H9 (cell line): ENCODE results near the gene EGLN1. TPM values are rescaled to one million over a fixed set of nuclear protein-coding genes. Genes with fewer than 3 reads are reported as not detected.

Experiments used
- DNase-seq: peaks from one replicate; pipeline ENCODE4 v3.0.0-alpha.2; 2017
- H2AFZ ChIP-seq: one replicate; pipeline ENCODE4 v1.6.1; 2013; ENCODE audit warnings: mild to moderate bottlenecking, low read length, control low read depth, moderate library complexity
- H2AK5ac ChIP-seq: 2 replicates; pipeline ENCODE4 v1.6.1; 2013; ENCODE audit warnings: low read length, control low read depth, mixed read lengths; ENCODE audit not compliant: insufficient read length
- H2BK120ac ChIP-seq: one replicate; pipeline ENCODE4 v1.6.1; 2013; ENCODE audit warnings: low read depth, mild to moderate bottlenecking, low read length, control low read depth, inconsistent platforms; ENCODE audit not compliant: poor library complexity, severe bottlenecking
- H2BK12ac ChIP-seq: 2 replicates; pipeline ENCODE4 v1.6.1; 2013; ENCODE audit warnings: low read length, control low read depth, mixed read lengths, low read depth; ENCODE audit not compliant: insufficient read length
- H2BK15ac ChIP-seq: 2 replicates; pipeline ENCODE4 v1.6.1; 2013; ENCODE audit warnings: low read depth, low read length, control low read depth
- H2BK20ac ChIP-seq: one replicate; pipeline ENCODE4 v1.6.1; 2013; ENCODE audit warnings: low read depth, mild to moderate bottlenecking, low read length, control low read depth, inconsistent platforms; ENCODE audit not compliant: poor library complexity, severe bottlenecking
- H2BK5ac ChIP-seq: 2 replicates; pipeline ENCODE4 v1.6.1; 2013; ENCODE audit warnings: low read length, control low read depth, mixed read lengths; ENCODE audit not compliant: insufficient read length
- H3K14ac ChIP-seq: 2 replicates; pipeline ENCODE4 v1.6.1; 2013; ENCODE audit warnings: low read length, control low read depth; ENCODE audit not compliant: insufficient read depth
- H3K18ac ChIP-seq: 2 replicates; pipeline ENCODE4 v1.6.1; 2013; ENCODE audit warnings: low read depth, mild to moderate bottlenecking, mixed read lengths, low read length, control low read depth; ENCODE audit not compliant: insufficient read length
- H3K23ac ChIP-seq: 2 replicates; pipeline ENCODE4 v1.6.1; 2013; ENCODE audit warnings: low read length, control low read depth, mixed read lengths, low read depth; ENCODE audit not compliant: insufficient read length
- H3K23me2 ChIP-seq: 2 replicates; pipeline ENCODE4 v1.6.1; 2013; ENCODE audit warnings: low read depth, mild to moderate bottlenecking, mixed read lengths, low read length, control low read depth; ENCODE audit not compliant: insufficient read length, poor library complexity, severe bottlenecking
- H3K27ac ChIP-seq: 2 replicates; pipeline ENCODE4 v1.5.1; 2013; ENCODE audit warnings: low read length, control low read depth, mixed read lengths, low read depth; ENCODE audit not compliant: insufficient read length
- H3K27me3 ChIP-seq: 2 replicates; pipeline ENCODE4 v1.6.1; 2013; ENCODE audit warnings: low read length, control low read depth, inconsistent platforms; ENCODE audit not compliant: insufficient read depth
- H3K4ac ChIP-seq: 2 replicates; pipeline ENCODE4 v1.6.1; 2013; ENCODE audit warnings: low read depth, mild to moderate bottlenecking, control low read depth, inconsistent platforms, low read length, moderate library complexity
- H3K4me1 ChIP-seq: 2 replicates; pipeline ENCODE4 v1.6.1; 2013; ENCODE audit warnings: low read length, control low read depth, inconsistent platforms; ENCODE audit not compliant: insufficient read depth
- H3K4me2 ChIP-seq: 2 replicates; pipeline ENCODE4 v1.6.1; 2013; ENCODE audit warnings: low read length, control low read depth, mixed read lengths; ENCODE audit not compliant: insufficient read length, insufficient read depth
- H3K56ac ChIP-seq: 2 replicates; pipeline ENCODE4 v1.6.1; 2013; ENCODE audit warnings: low read depth, mild to moderate bottlenecking, mixed read lengths, low read length, control low read depth; ENCODE audit not compliant: insufficient read length
- H3K79me1 ChIP-seq: 2 replicates; pipeline ENCODE4 v1.6.1; 2013; ENCODE audit warnings: low read depth, mild to moderate bottlenecking, moderate library complexity, low read length, control low read depth, inconsistent platforms; ENCODE audit not compliant: insufficient read depth, poor library complexity, severe bottlenecking
- H3K79me2 ChIP-seq: 2 replicates; pipeline ENCODE4 v1.6.1; 2013; ENCODE audit warnings: low read length, control low read depth, inconsistent platforms; ENCODE audit not compliant: insufficient read depth
- H3K9ac ChIP-seq: 2 replicates; pipeline ENCODE4 v1.6.1; 2013; ENCODE audit warnings: low read length, control low read depth, mixed read lengths; ENCODE audit not compliant: insufficient read length; ENCODE audit errors: extremely low read depth
- H3K9me3 ChIP-seq: one replicate; pipeline ENCODE4 v1.6.1; 2013; ENCODE audit warnings: low read depth, low read length, inconsistent platforms; ENCODE audit not compliant: control insufficient read depth
- H3T11ph ChIP-seq: one replicate; pipeline ENCODE4 v1.6.1; 2013; ENCODE audit warnings: mild to moderate bottlenecking, low read length, control low read depth, inconsistent platforms
- H4K20me1 ChIP-seq: one replicate; pipeline ENCODE4 v1.6.1; 2013; ENCODE audit not compliant: control insufficient read depth, insufficient read length, insufficient read depth
- H4K5ac ChIP-seq: 2 replicates; pipeline ENCODE4 v1.6.1; 2013; ENCODE audit warnings: low read depth, mild to moderate bottlenecking, mixed read lengths, low read length, control low read depth; ENCODE audit not compliant: insufficient read length
- H4K8ac ChIP-seq: replicated peaks from 2 replicates; pipeline ENCODE4 v1.6.1; 2013; ENCODE audit warnings: low read length, control low read depth, mixed read lengths, low read depth; ENCODE audit not compliant: insufficient read length
- H4K91ac ChIP-seq: 2 replicates; pipeline ENCODE4 v1.6.1; 2013; ENCODE audit warnings: low read depth, mild to moderate bottlenecking, moderate library complexity, mixed read lengths, low read length, control low read depth; ENCODE audit not compliant: insufficient read length
- H3K27ac Mint-ChIP-seq, 3 experiments: 2 replicates in 2 of 3; 3 replicates in 1 of 3; pipeline ENCODE4 v1.8.0; 2020 to 2021; ENCODE audit warnings: mixed read lengths in 3 of 3, mild to moderate bottlenecking in 1 of 3, moderate library complexity in 1 of 3
- H3K27me3 Mint-ChIP-seq: 2 replicates; pipeline ENCODE4 v1.8.0; 2021; ENCODE audit warnings: low read depth, mild to moderate bottlenecking, moderate library complexity, mixed read lengths
- H3K36me3 Mint-ChIP-seq, 3 experiments: 2 replicates in 2 of 3; 3 replicates in 1 of 3; pipeline ENCODE4 v1.8.0; 2020 to 2021; ENCODE audit warnings: low read depth in 3 of 3, mixed read lengths in 3 of 3; ENCODE audit not compliant: insufficient read depth in 1 of 3
- H3K4me1 Mint-ChIP-seq, 2 experiments: 2 replicates each; pipeline ENCODE4 v1.8.0; 2020; ENCODE audit warnings: mixed read lengths in 2 of 2
- H3K4me3 Mint-ChIP-seq, 2 experiments: 2 replicates in 1 of 2; 3 replicates in 1 of 2; pipeline ENCODE4 v1.8.0; 2020 to 2021; ENCODE audit warnings: mild to moderate bottlenecking in 2 of 2, mixed read lengths in 2 of 2, moderate library complexity in 1 of 2
- H3K9me3 Mint-ChIP-seq, 2 experiments: 2 replicates in 1 of 2; 3 replicates in 1 of 2; pipeline ENCODE4 v1.8.0; 2020; ENCODE audit warnings: mild to moderate bottlenecking in 2 of 2, mixed read lengths in 2 of 2, moderate library complexity in 1 of 2
- WGBS: extraction: QIAGEN DNeasy Blood & Tissue Kit; methylation state at CpG from one replicate; pipeline ENCODE4 v1.1.7; 2013; ENCODE audit warnings: missing lambda C conversion rate, low lambda C conversion rate, mixed read lengths; ENCODE audit not compliant: insufficient read length; ENCODE audit errors: extremely low coverage; 5-methylcytosine and 5-hydroxymethylcytosine counted together
- total RNA-seq: library from RNA; stranded (reverse); gene quantifications from 2 replicates; pipeline ENCODE4 v1.2.1, GENCODE V29; 2021
- TF ChIP-seq, protein P1 (sequence below): fragments of 200-600 bp; sonication (generic); conservative IDR thresholded peaks from 3 replicates; pipeline ENCODE4 v1.8.0; 2021; ENCODE audit warnings: antibody characterized with exemption, mild to moderate bottlenecking

The EGLN1 gene
- total RNA-seq, 1 experiment from 2014 or later = 8.4 TPM

DNA sequence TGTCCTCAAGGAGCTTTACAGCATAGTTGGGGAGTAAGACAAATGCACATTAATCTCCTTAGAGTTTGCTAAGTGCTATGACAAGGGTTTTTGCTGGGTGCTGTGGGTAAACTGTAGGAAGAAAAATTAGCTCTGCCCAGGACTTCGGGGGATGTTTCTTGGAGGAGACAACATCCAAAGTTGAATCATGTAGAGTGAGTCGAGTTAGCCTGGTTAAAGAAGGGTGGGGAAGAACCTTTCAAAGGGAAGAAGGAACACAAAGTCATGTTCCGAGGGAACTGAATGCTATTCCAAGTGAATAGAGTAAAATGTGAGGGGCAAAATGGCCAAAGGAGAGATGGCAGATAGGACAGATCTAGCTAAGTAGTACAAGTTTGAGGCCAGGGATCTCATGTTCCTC is 66.9 kb downstream of the EGLN1 start:
- Histone ChIP-seq H4K91ac (no peak overlapping the region), H2BK120ac (no peak overlapping the region), H3K56ac (no peak overlapping the region), H3K9ac (no peak overlapping the region), H2BK15ac (no peak overlapping the region), H2BK20ac (no peak overlapping the region), H3K79me1 (no peaks in the 10 kb centered on the region), H2AK5ac (no peak overlapping the region), H3K23me2 (no peaks in the 10 kb centered on the region), H3K79me2 (no peaks in the 10 kb centered on the region), H3K4ac (no peak overlapping the region), H3K27ac (no peak overlapping the region), H3T11ph (no peak overlapping the region), H4K8ac (no peak overlapping the region), H2BK12ac (no peak overlapping the region), H2BK5ac (no peak overlapping the region), H4K20me1 (no peaks in the 10 kb centered on the region), H3K14ac (no peak overlapping the region), H3K23ac (no peak overlapping the region), H3K4me2 (no peak overlapping the region), H3K4me1 (no peaks in the 10 kb centered on the region), H3K9me3 (no peaks in the 10 kb centered on the region), H4K5ac (no peak overlapping the region), H3K18ac (no peak overlapping the region), H3K27me3 (no peaks in the 10 kb centered on the region), H2AFZ (no peak overlapping the region)
- TF ChIP-seq, protein P1, sequence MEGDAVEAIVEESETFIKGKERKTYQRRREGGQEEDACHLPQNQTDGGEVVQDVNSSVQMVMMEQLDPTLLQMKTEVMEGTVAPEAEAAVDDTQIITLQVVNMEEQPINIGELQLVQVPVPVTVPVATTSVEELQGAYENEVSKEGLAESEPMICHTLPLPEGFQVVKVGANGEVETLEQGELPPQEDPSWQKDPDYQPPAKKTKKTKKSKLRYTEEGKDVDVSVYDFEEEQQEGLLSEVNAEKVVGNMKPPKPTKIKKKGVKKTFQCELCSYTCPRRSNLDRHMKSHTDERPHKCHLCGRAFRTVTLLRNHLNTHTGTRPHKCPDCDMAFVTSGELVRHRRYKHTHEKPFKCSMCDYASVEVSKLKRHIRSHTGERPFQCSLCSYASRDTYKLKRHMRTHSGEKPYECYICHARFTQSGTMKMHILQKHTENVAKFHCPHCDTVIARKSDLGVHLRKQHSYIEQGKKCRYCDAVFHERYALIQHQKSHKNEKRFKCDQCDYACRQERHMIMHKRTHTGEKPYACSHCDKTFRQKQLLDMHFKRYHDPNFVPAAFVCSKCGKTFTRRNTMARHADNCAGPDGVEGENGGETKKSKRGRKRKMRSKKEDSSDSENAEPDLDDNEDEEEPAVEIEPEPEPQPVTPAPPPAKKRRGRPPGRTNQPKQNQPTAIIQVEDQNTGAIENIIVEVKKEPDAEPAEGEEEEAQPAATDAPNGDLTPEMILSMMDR = no peak
- WGBS = no CpG with 5 or more reads among the region's 3 CpGs
- DNase-seq = no peak
- H3K36me3 Mint-ChIP-seq = peaks cover 5 to 29% (median 18%) of the 10 kb centered on the region in 3 experiments; a peak in 6 of 7 replicates
- H3K27me3 Mint-ChIP-seq = no peaks in the 10 kb centered on the region
- H3K27ac Mint-ChIP-seq = no peak overlapping the region; a peak in 1 of 7 replicates
- no peak overlapping the region for H3K4me3 Mint-ChIP-seq
- H3K9me3 Mint-ChIP-seq = no peaks in the 10 kb centered on the region
- no peaks in the 10 kb centered on the region for H3K4me1 Mint-ChIP-seq
